OCI-LY1 (cell line): Measurements from ENCODE around the gene TBC1D8.

Source experiments
- CTCF ChIP-seq: fragments of 200-600 bp; sonication (generic), shearing (Covaris generic); IDR thresholded peaks from 2 replicates; pipeline ENCODE4 v1.5.1; 2017; ENCODE audit warnings: mild to moderate bottlenecking, antibody characterized with exemption, low read length, moderate library complexity, mixed read lengths
- EZH2 ChIP-seq: fragments of 200-600 bp; sonication (generic), shearing (Covaris generic); IDR thresholded peaks from 2 replicates; pipeline ENCODE4 v1.8.0; 2017; ENCODE audit warnings: borderline replicate concordance, mixed run types, mild to moderate bottlenecking, antibody characterized with exemption, low read length, moderate library complexity, mixed read lengths

- no peak for TF ChIP-seq CTCF
- TF ChIP-seq EZH2, result no peak
Observed at GRCh38 chr2:101142163-101142562, 9.0 kb downstream of the TBC1D8 start.
